Brain microvascular endothelial cell (primary cell): ENCODE measurements around the gene ZNF592.

ENCODE experiments used
- DNase-seq: peaks from one replicate; pipeline ENCODE4 v3.0.0-alpha.2; 2020
- H3K27ac ChIP-seq: fragments of 250-450 bp; sonication (Bioruptor Pico); 2 replicates; pipeline ENCODE4 v1.5.1; 2020; ENCODE audit warnings: mild to moderate bottlenecking, moderate library complexity
- H3K27me3 ChIP-seq: fragments of 250-450 bp; sonication (Bioruptor Pico); replicated peaks from 2 replicates; pipeline ENCODE4 v1.5.1; 2020; ENCODE audit warnings: mild to moderate bottlenecking
- H3K36me3 ChIP-seq: fragments of 250-450 bp; sonication (Bioruptor Pico); replicated peaks from 2 replicates; pipeline ENCODE4 v1.5.1; 2020; ENCODE audit warnings: mild to moderate bottlenecking
- H3K4me3 ChIP-seq: 2 replicates; pipeline ENCODE4 v1.5.1; 2011; ENCODE audit warnings: low read depth, mild to moderate bottlenecking, control low read depth, low read length, moderate library complexity
- CTCF ChIP-seq: IDR thresholded peaks from 2 replicates; pipeline ENCODE4 v1.5.1; 2011; ENCODE audit warnings: low read depth, mild to moderate bottlenecking, moderate library complexity, low read length, control low read depth, inconsistent platforms; ENCODE audit errors: missing control alignments
- in situ Hi-C: cut with HindIII; loops from 2 replicates; pipeline ENCODE4 v1.10.0; 2017; ENCODE audit warnings: low sequenced_read_pairs, low pct_ligation_motif_present

Gene ZNF592

GRCh38 chr15:84790676-84791075 is 42.3 kb downstream of the ZNF592 start:
- Histone ChIP-seq H3K27ac (no peak overlapping the region), H3K27me3 (no peaks in the 10 kb centered on the region), H3K36me3 (peaks cover 38% of the 10 kb centered on the region), H3K4me3 (no peak overlapping the region)
- DNase-seq = no peak
- TF ChIP-seq CTCF = no peak
- in situ Hi-C loops = no loop called here

GRCh38 chr15:84791763-84792162 is 43.4 kb downstream of the ZNF592 start:
- DNase-seq = no peak
- TF ChIP-seq CTCF = no peak
- in situ Hi-C loops = no loop called here
- no peak overlapping the region for H3K4me3 ChIP-seq
- no peaks in the 10 kb centered on the region for H3K27me3 ChIP-seq
- H3K36me3 ChIP-seq = peaks cover 39% of the 10 kb centered on the region
- H3K27ac ChIP-seq = no peak overlapping the region

GRCh38 chr15:84793431-84794161 is 45.2 kb downstream of the ZNF592 start:
- Histone ChIP-seq H3K4me3 (no peak overlapping the region), H3K27me3 (no peaks in the 10 kb centered on the region), H3K27ac (no peak overlapping the region), H3K36me3 (peaks cover 48% of the 10 kb centered on the region)
- DNase-seq = no peak
- TF ChIP-seq CTCF = no peak
- in situ Hi-C loops = no loop called here

GRCh38 chr15:84794162-84794547 is 45.8 kb downstream of the ZNF592 start:
- DNase-seq = no peak
- peaks cover 54% of the 10 kb centered on the region for H3K36me3 ChIP-seq
- TF ChIP-seq CTCF = no peak
- no peaks in the 10 kb centered on the region for H3K27me3 ChIP-seq
- no peak overlapping the region for H3K27ac ChIP-seq
- in situ Hi-C loops = no loop called here
- H3K4me3 ChIP-seq = no peak overlapping the region

- no peak for TF ChIP-seq CTCF
- no peaks in the 10 kb centered on the region for H3K27me3 ChIP-seq
- in situ Hi-C loops = no loop called here
- no peak overlapping the region for H3K4me3 ChIP-seq
- H3K27ac ChIP-seq = no peak overlapping the region
- no peak for DNase-seq
- H3K36me3 ChIP-seq = peaks cover 64% of the 10 kb centered on the region
Measured at GRCh38 chr15:84795186-84795585, 46.8 kb downstream of the ZNF592 start.

GRCh38 chr15:84797212-84797611 is 48.8 kb downstream of the ZNF592 start:
- in situ Hi-C loops = no loop called here
- peaks cover 66% of the 10 kb centered on the region for H3K36me3 ChIP-seq
- no peak for TF ChIP-seq CTCF
- H3K4me3 ChIP-seq = no peak overlapping the region
- H3K27ac ChIP-seq = peak overlapping the region; percentile 90
- peak; percentile 88 for DNase-seq
- H3K27me3 ChIP-seq = no peaks in the 10 kb centered on the region
